Measurements from ENCODE around the gene ZBTB39.

- TF ChIP-seq CTCF (IDR thresholded peaks at IDR 0.05) (no peak), POLR2A (IDR thresholded peaks at IDR 0.05) (no peak)
Observed at GRCh38 chr12:56993346-56993745, 13.0 kb downstream of the ZBTB39 start.
